HUDEP-2 (cell line): ENCODE results near the gene SPRR4.
"Not testable (repeated sequence)": the region's sequence is repeated elsewhere in the genome, so short reads cannot be mapped to it uniquely, and the experiment has no call there.

ENCODE experiments used
- DNase-seq, 76 experiments: peaks; one replicate each; lab custom pipeline; 2025; ENCODE audit not compliant: unreplicated experiment in 76 of 76; lab: John Stamatoyannopoulos, UW

The SPRR4 gene

GRCh38 chr1:153001382-153001781 is 30.9 kb downstream of the SPRR4 start, which contains the start of gene SPRR3:
Gene SPRR3 (plus strand): TSS chr1:153001749. CDS start chr1:153003021, 1,272 bp downstream.
- DNase-seq, result peak in 2 of 76 experiments; percentile 0 to 8

- DNase-seq, result not testable (repeated sequence)
Observed at GRCh38 chr1:153011235-153011758, 40.8 kb downstream of the SPRR4 start.

GRCh38 chr1:153021829-153022228 is 51.4 kb downstream of the SPRR4 start:
- not testable (repeated sequence) for DNase-seq
